Measurements from ENCODE around the gene KIF26B.

- TF ChIP-seq POLR2AphosphoS5 (IDR thresholded peaks at IDR 0.05; ENCODE audit: insufficient read depth in 1 of 2, low read depth in 1 of 2) (no peak), POLR2A (IDR thresholded peaks at IDR 0.05) (no peak), CTCF (IDR thresholded peaks at IDR 0.05) (no peak)
Observed at GRCh38 chr1:245393694-245394093, 238.9 kb downstream of the KIF26B start.
